SK-N-MC (cell line): Measurements from ENCODE around the gene ISLR2.

Experiments
- DNase-seq: peaks from one replicate; pipeline ENCODE4 v3.0.0-alpha.2; 2011; ENCODE audit warnings: low read depth, low spot score
- H3K27ac ChIP-seq: fragments of 200-600 bp; sonication (generic); 2 replicates; pipeline ENCODE4 v1.5.1; 2016; ENCODE audit warnings: mixed run types
- H3K36me3 ChIP-seq: fragments of 200-600 bp; sonication (generic); 2 replicates; pipeline ENCODE4 v1.6.1; 2017; ENCODE audit warnings: antibody characterized with exemption, low read length, mixed read lengths; ENCODE audit not compliant: insufficient read depth
- H3K4me3 ChIP-seq: fragments of 200-600 bp; sonication (generic); 2 replicates; pipeline ENCODE4 v1.5.1; 2016
- H3K9ac ChIP-seq: fragments of 200-600 bp; sonication (generic); 2 replicates; pipeline ENCODE4 v1.8.0; 2017; ENCODE audit warnings: mixed run types, mixed read lengths; ENCODE audit not compliant: insufficient read length
- H3K9me3 ChIP-seq: fragments of 200-600 bp; sonication (generic); 2 replicates; pipeline ENCODE4 v1.6.1; 2017; ENCODE audit warnings: low read depth, mild to moderate bottlenecking, antibody characterized with exemption, low read length, moderate library complexity, mixed read lengths
- EZH2 ChIP-seq: fragments of 200-600 bp; sonication (generic); IDR thresholded peaks from one replicate; pipeline ENCODE4 v1.6.1; 2017; ENCODE audit warnings: antibody characterized with exemption
- FOXP2 ChIP-seq: optimal IDR thresholded peaks from 2 replicates; pipeline ENCODE3; 2011; ENCODE audit warnings: mild to moderate bottlenecking, moderate library complexity; ENCODE audit not compliant: insufficient read depth; ENCODE audit errors: extremely low read length, control extremely low read depth
- POLR2AphosphoS5 ChIP-seq: IDR thresholded peaks from 2 replicates; pipeline ENCODE4 v1.6.1; 2012; ENCODE audit warnings: mild to moderate bottlenecking, low read depth, low read length, borderline replicate concordance

The ISLR2 gene

GRCh38 chr15:74127255-74127953, 3.0 kb upstream of the ISLR2 start:
- H3K36me3 ChIP-seq: no peaks in the 10 kb centered on the region
- H3K27ac ChIP-seq: no peak overlapping the region
- H3K9ac ChIP-seq: no peak overlapping the region
- no peaks in the 10 kb centered on the region for H3K9me3 ChIP-seq
- TF ChIP-seq FOXP2: no peak
- TF ChIP-seq POLR2AphosphoS5: no peak
- no peak for TF ChIP-seq EZH2
- H3K4me3 ChIP-seq: peak overlapping the region; percentile 70
- peak; percentile 32 for DNase-seq

GRCh38 chr15:74127954-74128784, 2.2 kb upstream of the ISLR2 start:
- TF ChIP-seq EZH2 (no peak), FOXP2 (no peak), POLR2AphosphoS5 (no peak)
- no peaks in the 10 kb centered on the region for H3K36me3 ChIP-seq
- no peak overlapping the region for H3K27ac ChIP-seq
- peak overlapping the region; percentile 70 for H3K4me3 ChIP-seq
- no peak overlapping the region for H3K9ac ChIP-seq
- DNase-seq: no peak
- no peaks in the 10 kb centered on the region for H3K9me3 ChIP-seq

GRCh38 chr15:74128785-74129585, 1.4 kb upstream of the ISLR2 start:
- no peak for DNase-seq
- Histone ChIP-seq H3K36me3 (no peaks in the 10 kb centered on the region), H3K9ac (no peak overlapping the region), H3K27ac (no peak overlapping the region), H3K9me3 (no peaks in the 10 kb centered on the region), H3K4me3 (peak overlapping the region; percentile 49)
- TF ChIP-seq FOXP2 (no peak), EZH2 (no peak), POLR2AphosphoS5 (no peak)

- Histone ChIP-seq H3K36me3 (no peaks in the 10 kb centered on the region), H3K4me3 (peak overlapping the region; percentile 49), H3K9me3 (no peaks in the 10 kb centered on the region), H3K27ac (no peak overlapping the region), H3K9ac (no peak overlapping the region)
- TF ChIP-seq EZH2 (peak; percentile 100), POLR2AphosphoS5 (no peak), FOXP2 (no peak)
- no peak for DNase-seq
Observed at GRCh38 chr15:74129586-74130154, 716 bp upstream of the ISLR2 start.

GRCh38 chr15:74130849-74131627, 652 bp downstream of the ISLR2 start:
- no peak for TF ChIP-seq FOXP2
- no peak for TF ChIP-seq POLR2AphosphoS5
- TF ChIP-seq EZH2: no peak
- Histone ChIP-seq H3K9me3 (no peaks in the 10 kb centered on the region), H3K27ac (no peak overlapping the region), H3K9ac (no peak overlapping the region), H3K36me3 (no peaks in the 10 kb centered on the region), H3K4me3 (peak overlapping the region; percentile 63)
- no peak for DNase-seq

GRCh38 chr15:74131628-74132413, 1.4 kb downstream of the ISLR2 start:
- Histone ChIP-seq H3K9me3 (no peaks in the 10 kb centered on the region), H3K36me3 (no peaks in the 10 kb centered on the region), H3K27ac (no peak overlapping the region), H3K4me3 (no peak overlapping the region), H3K9ac (no peak overlapping the region)
- TF ChIP-seq EZH2: no peak
- DNase-seq: no peak

GRCh38 chr15:74132681-74133651, 2.6 kb downstream of the ISLR2 start:
- H3K36me3 ChIP-seq: no peaks in the 10 kb centered on the region
- H3K9me3 ChIP-seq: no peaks in the 10 kb centered on the region
- no peak overlapping the region for H3K4me3 ChIP-seq
- no peak for DNase-seq
- no peak overlapping the region for H3K9ac ChIP-seq
- H3K27ac ChIP-seq: no peak overlapping the region
- TF ChIP-seq EZH2 (no peak), FOXP2 (no peak), POLR2AphosphoS5 (no peak)
